ENCODE data around the gene MYO1H. TPM values are rescaled to one million over a fixed set of nuclear protein-coding genes. Genes with fewer than 3 reads are reported as not detected.

MYO1H gene
- total RNA-seq, 1 donor from 2014 or later, result not detected

DNA sequence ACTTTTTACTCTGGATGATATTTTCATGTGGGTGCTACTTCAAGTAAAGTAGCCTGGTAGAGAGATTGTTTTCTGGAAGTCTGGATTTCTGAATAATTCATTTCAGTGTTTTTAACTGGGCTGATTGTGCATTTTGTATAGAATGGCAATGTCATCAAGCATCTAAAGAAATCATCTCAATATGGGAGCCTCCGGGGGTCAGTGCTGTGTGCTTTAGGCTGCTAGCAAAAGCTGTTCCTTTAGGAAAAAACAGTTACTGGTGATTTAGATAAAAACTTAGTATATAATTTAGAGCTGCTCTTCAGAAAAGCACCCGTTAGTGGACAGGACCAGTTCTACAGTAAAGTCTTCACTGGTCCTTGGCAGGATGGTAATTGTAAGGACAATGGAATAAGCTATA lies 134.8 kb downstream of the MYO1H start:
- intact Hi-C loops (cut with DNase I), result no loop called here

GRCh38 chr12:109482894-109483293 lies 135.2 kb downstream of the MYO1H start:
- intact Hi-C loops (cut with DNase I), result no loop called here

More for the DNA sequence above, 134.8 kb downstream of the MYO1H start:
- no peak for DNase-seq (ENCODE audit: low spot score)

DNA sequence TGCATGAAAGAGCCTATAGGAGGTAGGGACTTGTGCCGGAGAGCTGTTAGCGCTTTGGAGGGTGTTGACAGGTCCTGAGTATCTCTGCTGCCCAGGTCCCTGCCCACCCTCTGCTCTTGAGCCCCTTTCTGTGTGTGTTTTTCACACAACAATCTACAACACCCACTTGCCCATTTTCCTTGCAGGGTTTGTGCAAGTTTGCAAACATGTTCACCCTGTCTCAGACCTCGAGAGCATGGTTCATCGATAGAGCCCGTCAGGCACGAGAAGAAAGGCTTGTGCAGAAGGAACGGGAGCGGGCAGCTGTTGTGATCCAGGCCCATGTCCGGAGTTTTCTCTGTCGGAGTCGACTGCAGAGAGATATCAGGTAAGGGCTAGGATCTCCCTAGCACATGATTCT lies 135.6 kb downstream of the MYO1H start:
- DNase-seq (ENCODE audit: low spot score), result no peak
- intact Hi-C loops (cut with DNase I), result no loop called here

More at GRCh38 chr12:109482894-109483293, 135.2 kb downstream of the MYO1H start:
- no peak for DNase-seq (ENCODE audit: low spot score)

DNA sequence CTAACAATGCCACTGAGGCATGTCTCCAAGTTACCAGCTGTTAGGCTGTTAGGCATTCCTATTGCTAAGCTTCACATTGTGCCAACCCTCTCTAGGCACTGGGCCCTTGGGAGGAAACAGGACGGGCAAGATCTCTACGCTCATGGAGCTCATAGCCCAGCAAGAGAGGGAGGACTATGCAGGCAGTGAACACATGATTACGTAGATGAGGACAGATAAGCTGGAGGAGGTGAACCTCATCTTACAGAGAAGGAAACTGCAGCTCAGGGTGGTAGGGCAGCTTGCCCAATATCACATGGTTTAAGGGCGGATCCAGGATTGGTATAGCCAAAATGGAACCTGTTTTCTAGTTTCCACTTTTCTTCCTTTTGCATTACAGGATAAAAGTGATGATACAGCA lies 137.5 kb downstream of the MYO1H start:
- no peak for DNase-seq (ENCODE audit: low spot score)
- intact Hi-C loops (cut with DNase I), result no loop called here

GRCh38 chr12:109487181-109488050 lies 139.7 kb downstream of the MYO1H start:
- no peak for DNase-seq (ENCODE audit: low spot score)
- intact Hi-C loops (cut with DNase I), result no loop called here

GRCh38 chr12:109488051-109488665 lies 140.5 kb downstream of the MYO1H start:
- no peak for DNase-seq (ENCODE audit: low spot score)
- intact Hi-C loops (cut with DNase I), result no loop called here

DNA sequence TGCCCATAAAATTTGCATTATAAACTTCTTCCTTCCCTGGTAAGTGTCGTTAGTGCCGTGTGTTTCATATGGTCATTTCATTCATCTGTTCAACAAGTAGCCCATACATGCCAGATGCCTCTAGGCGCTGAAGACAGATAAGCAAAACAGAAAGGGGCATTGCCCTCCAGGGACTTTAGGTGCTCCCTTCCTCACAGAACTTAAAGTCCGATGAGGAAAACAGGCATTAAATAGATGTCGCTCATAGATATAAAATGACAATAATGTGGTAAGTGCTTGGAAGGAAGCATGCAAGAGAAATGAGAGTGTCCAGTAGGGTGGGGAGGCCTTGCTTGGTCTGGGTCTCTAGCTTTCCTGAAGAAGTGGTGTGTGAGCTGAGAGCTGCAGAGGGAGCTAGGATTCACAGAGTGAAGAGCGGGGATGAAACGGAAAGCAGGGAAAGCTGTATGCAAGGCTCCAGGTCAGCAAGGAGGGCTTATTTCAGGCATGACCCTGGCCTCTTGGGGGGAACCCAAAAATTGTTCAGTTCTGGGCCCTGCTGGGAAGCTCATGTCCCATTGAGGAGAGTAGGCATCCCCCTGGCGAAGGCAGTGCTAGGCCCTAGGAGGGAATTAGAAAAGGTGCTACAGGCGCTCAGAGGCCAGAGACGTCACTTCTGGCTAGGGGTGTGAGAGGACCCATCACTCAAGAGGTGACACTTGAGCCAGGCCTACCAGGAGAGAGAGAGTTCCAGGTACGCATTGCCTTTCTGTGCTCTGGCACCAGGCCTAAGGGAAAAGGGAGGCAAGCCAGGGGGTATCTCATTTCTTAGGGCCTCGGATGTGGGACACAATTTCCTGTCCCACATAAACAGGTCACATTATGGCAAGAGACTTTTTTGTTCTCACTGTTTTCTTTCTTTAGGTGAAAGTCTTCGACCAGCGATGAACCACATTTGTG lies 141.6 kb downstream of the MYO1H start:
- intact Hi-C loops (cut with DNase I), result no loop called here
- DNase-seq (ENCODE audit: low spot score), result no peak

- intact Hi-C loops (cut with DNase I), result no loop called here
These were observed 142.4 kb downstream of the MYO1H start for GRCh38 chr12:109489955-109490565.

DNA sequence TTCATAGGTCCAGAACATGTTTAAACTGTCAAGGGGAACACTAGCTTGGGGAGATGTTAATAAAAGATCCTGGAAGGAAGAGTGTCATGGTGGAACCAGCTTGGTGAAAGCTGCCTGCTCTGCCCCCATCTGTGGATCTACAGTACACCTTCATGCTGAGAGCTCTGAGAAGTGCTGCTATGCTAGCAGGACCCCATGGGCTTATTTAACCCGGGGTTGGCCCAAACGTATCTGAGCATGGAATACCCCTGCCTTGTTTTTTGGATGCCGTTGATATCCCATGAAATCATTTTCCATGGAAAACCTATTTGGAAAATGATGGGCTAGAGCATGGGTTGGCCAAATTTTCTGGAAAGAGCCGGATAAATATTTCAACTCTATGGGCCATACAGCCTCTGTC lies 144.0 kb downstream of the MYO1H start:
- intact Hi-C loops (cut with DNase I), result no loop called here
- DNase-seq (ENCODE audit: low spot score), result no peak

More at GRCh38 chr12:109489955-109490565, 142.4 kb downstream of the MYO1H start:
- DNase-seq (ENCODE audit: low spot score), result no peak

GRCh38 chr12:109492371-109492770 lies 144.7 kb downstream of the MYO1H start:
- DNase-seq (ENCODE audit: low spot score), result no peak
- intact Hi-C loops (cut with DNase I), result no loop called here

- intact Hi-C loops (cut with DNase I), result no loop called here
- DNase-seq (ENCODE audit: low spot score), result no peak
These were observed 145.4 kb downstream of the MYO1H start for GRCh38 chr12:109493090-109493489.

GRCh38 chr12:109493938-109494337 lies 146.2 kb downstream of the MYO1H start:
- intact Hi-C loops (cut with DNase I), result no loop called here
- DNase-seq (ENCODE audit: low spot score), result no peak

GRCh38 chr12:109494348-109494881 lies 146.7 kb downstream of the MYO1H start:
- intact Hi-C loops (cut with DNase I), result no loop called here
- DNase-seq (ENCODE audit: low spot score), result no peak

DNA sequence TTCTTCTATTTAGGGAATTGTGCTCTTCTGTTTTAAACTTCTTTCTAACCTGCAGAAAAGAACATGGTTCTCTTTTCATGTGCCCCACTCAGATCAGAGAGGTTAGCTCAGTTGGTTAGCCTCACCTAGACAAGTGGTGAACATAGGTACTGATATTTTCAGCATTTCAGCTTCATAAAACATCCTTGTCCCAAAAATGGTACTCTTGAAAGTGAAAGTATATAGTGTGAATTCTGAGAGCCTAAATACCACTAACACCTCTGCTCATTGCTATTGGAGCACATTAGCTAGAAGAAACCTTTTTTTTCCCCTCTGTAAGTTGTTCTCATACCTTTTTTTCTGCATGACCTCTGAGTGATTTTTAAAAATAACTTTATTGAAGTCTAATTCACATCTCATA lies 147.3 kb downstream of the MYO1H start:
- no peak for DNase-seq (ENCODE audit: low spot score)
- intact Hi-C loops (cut with DNase I), result no loop called here

GRCh38 chr12:109496306-109496705 lies 148.6 kb downstream of the MYO1H start:
- no peak for DNase-seq (ENCODE audit: low spot score)
- intact Hi-C loops (cut with DNase I), result no loop called here

- no peak for DNase-seq (ENCODE audit: low spot score)
- intact Hi-C loops (cut with DNase I), result no loop called here
These were observed 150.0 kb downstream of the MYO1H start for GRCh38 chr12:109497675-109498074.
